ENCODE data around the gene N4BP2L1.
"Not testable (repeated sequence)": the region's sequence is repeated elsewhere in the genome, so short reads cannot be mapped to it uniquely, and the experiment has no call there.

- TF ChIP-seq CTCF, EZH2phosphoT487 (IDR thresholded peaks at IDR 0.05): not testable (repeated sequence)
These were observed 72.0 kb downstream of the N4BP2L1 start for GRCh38 chr13:32355935-32356334.

All from neural progenitor cell (in vitro differentiated cells).